GM10248 (cell line): ENCODE results near the gene SLC24A4.

Experiments
- CTCF ChIA-PET: fragments of 300-600 bp; sonication (Branson Sonifier 250); formaldehyde crosslinking; extraction: SDS; loops from one replicate; lab custom pipeline; 2021; ENCODE audit warnings: antibody characterized with exemption; lab: Yijun Ruan, JAX
- POLR2A ChIA-PET: fragments of 350-650 bp; sonication (Branson Sonifier 250); formaldehyde crosslinking; extraction: SDS; loops from one replicate; lab custom pipeline; 2020; ENCODE audit warnings: antibody characterized with exemption; lab: Yijun Ruan, JAX
- DNase-seq: peaks from one replicate; pipeline ENCODE4 v3.0.0; 2012; ENCODE audit errors: extremely low spot score
- TF ChIP-seq, protein P1 (sequence below): IDR thresholded peaks from 2 replicates; pipeline ENCODE4 v1.5.1; 2012; ENCODE audit warnings: mild to moderate bottlenecking, low read depth; ENCODE audit errors: extremely low read depth, missing control alignments, control extremely low read depth

The SLC24A4 gene

GRCh38 chr14:92451245-92451644 is 128.3 kb downstream of the SLC24A4 start:
- TF ChIP-seq, protein P1, sequence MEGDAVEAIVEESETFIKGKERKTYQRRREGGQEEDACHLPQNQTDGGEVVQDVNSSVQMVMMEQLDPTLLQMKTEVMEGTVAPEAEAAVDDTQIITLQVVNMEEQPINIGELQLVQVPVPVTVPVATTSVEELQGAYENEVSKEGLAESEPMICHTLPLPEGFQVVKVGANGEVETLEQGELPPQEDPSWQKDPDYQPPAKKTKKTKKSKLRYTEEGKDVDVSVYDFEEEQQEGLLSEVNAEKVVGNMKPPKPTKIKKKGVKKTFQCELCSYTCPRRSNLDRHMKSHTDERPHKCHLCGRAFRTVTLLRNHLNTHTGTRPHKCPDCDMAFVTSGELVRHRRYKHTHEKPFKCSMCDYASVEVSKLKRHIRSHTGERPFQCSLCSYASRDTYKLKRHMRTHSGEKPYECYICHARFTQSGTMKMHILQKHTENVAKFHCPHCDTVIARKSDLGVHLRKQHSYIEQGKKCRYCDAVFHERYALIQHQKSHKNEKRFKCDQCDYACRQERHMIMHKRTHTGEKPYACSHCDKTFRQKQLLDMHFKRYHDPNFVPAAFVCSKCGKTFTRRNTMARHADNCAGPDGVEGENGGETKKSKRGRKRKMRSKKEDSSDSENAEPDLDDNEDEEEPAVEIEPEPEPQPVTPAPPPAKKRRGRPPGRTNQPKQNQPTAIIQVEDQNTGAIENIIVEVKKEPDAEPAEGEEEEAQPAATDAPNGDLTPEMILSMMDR: no peak
- CTCF ChIA-PET: no interaction called here
- no peak for DNase-seq
- POLR2A ChIA-PET: no interaction called here

- TF ChIP-seq, protein P1: no peak
- no peak for DNase-seq
- POLR2A ChIA-PET: no interaction called here
- CTCF ChIA-PET: interaction anchor here (1.6 kb wide), 1 partner anchor 9 kb away, joined by 5 read pairs; no protein-coding TSS in a partner anchor
These were observed 128.8 kb downstream of the SLC24A4 start for GRCh38 chr14:92451755-92452154.

GRCh38 chr14:92452471-92452870 is 129.5 kb downstream of the SLC24A4 start:
- DNase-seq: no peak
- TF ChIP-seq, protein P1: no peak
- ChIA-PET POLR2A (no interaction called here), CTCF (interaction anchor here (1.6 kb wide), 1 partner anchor 9 kb away, joined by 5 read pairs; no protein-coding TSS in a partner anchor)

DNA sequence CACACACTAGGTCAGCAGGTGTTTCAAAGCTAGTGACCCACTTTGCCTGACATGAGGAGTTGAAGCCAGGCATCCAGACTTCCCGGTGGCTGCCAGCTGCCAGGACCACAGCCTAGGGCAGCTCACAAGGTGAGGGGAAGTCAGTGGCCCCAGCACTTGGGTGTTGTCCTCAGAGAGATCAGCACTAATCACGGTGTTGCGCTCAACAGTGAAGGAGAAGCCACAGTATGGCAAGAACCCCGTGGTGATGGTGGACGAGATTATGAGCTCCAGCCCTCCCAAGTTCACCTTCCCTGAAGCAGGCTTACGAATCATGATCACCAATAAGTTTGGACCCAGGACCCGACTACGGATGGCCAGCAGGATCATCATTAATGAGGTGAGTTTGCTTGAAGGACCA is 130.7 kb downstream of the SLC24A4 start:
- TF ChIP-seq, protein P1: no peak
- ChIA-PET POLR2A (no interaction called here), CTCF (no interaction called here)
- no peak for DNase-seq

- no peak for DNase-seq
- CTCF ChIA-PET: interaction anchor here (0.9 to 1.4 kb wide), 3 partner anchors 9 to 333 kb away, joined by 3 to 4 read pairs (median 3); partner anchors contain the start of genes CPSF2 and NDUFB1
- POLR2A ChIA-PET: no interaction called here
- TF ChIP-seq, protein P1: no peak
These were observed 132.3 kb downstream of the SLC24A4 start for GRCh38 chr14:92455231-92455630.

DNA sequence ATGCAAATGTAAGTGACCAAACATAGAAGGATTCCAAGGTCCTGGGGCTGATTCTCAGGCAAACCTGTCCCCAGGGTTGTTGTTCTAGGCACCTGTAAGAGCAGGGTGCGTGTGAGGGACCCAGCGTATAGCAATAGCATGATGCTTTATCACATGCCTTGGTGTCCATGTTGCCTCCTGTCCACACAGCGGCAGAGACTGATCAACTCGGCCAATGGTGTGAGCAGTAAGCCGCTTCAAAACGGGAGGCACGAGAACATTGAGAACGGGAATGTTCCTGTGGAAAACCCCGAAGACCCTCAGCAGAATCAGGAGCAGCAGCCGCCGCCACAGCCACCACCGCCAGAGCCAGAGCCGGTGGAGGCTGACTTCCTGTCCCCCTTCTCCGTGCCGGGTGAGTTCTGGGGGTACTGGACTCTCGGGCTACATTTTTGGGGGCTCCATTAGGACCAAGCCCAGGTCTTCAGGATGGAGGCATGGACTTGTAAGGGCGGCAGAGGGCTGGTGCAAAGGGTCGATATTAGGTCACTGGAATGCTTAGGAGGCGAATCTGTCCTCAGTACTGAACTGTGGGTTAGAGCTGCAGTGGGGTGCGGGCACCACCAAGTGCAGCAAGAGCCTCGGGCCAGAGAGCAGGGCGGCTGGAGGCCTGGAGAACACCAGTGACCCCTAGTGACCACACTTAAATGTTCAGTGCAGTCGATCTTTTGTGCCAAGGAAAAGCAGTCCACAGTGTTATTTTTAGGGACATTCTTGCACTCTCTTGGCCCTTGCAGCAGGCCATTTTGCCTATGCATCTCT is 133.4 kb downstream of the SLC24A4 start:
- TF ChIP-seq, protein P1: peak; percentile 62
- DNase-seq: peak; percentile 77
- ChIA-PET POLR2A (no interaction called here), CTCF (interaction anchor here (1.2 to 3.5 kb wide), 3 partner anchors 29 to 225 kb away, joined by 3 to 10 read pairs (median 3); no protein-coding TSS in a partner anchor)
